ENCODE results near the gene METTL9.

- TF ChIP-seq POLR2AphosphoS5 (IDR thresholded peaks at IDR 0.05; ENCODE audit: low read depth) = no peak
- TF ChIP-seq, protein P1, sequence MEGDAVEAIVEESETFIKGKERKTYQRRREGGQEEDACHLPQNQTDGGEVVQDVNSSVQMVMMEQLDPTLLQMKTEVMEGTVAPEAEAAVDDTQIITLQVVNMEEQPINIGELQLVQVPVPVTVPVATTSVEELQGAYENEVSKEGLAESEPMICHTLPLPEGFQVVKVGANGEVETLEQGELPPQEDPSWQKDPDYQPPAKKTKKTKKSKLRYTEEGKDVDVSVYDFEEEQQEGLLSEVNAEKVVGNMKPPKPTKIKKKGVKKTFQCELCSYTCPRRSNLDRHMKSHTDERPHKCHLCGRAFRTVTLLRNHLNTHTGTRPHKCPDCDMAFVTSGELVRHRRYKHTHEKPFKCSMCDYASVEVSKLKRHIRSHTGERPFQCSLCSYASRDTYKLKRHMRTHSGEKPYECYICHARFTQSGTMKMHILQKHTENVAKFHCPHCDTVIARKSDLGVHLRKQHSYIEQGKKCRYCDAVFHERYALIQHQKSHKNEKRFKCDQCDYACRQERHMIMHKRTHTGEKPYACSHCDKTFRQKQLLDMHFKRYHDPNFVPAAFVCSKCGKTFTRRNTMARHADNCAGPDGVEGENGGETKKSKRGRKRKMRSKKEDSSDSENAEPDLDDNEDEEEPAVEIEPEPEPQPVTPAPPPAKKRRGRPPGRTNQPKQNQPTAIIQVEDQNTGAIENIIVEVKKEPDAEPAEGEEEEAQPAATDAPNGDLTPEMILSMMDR (conservative IDR thresholded peaks at IDR 0.05; ENCODE audit: low read depth in 2 of 2) = no peak
- TF ChIP-seq, protein P2, sequence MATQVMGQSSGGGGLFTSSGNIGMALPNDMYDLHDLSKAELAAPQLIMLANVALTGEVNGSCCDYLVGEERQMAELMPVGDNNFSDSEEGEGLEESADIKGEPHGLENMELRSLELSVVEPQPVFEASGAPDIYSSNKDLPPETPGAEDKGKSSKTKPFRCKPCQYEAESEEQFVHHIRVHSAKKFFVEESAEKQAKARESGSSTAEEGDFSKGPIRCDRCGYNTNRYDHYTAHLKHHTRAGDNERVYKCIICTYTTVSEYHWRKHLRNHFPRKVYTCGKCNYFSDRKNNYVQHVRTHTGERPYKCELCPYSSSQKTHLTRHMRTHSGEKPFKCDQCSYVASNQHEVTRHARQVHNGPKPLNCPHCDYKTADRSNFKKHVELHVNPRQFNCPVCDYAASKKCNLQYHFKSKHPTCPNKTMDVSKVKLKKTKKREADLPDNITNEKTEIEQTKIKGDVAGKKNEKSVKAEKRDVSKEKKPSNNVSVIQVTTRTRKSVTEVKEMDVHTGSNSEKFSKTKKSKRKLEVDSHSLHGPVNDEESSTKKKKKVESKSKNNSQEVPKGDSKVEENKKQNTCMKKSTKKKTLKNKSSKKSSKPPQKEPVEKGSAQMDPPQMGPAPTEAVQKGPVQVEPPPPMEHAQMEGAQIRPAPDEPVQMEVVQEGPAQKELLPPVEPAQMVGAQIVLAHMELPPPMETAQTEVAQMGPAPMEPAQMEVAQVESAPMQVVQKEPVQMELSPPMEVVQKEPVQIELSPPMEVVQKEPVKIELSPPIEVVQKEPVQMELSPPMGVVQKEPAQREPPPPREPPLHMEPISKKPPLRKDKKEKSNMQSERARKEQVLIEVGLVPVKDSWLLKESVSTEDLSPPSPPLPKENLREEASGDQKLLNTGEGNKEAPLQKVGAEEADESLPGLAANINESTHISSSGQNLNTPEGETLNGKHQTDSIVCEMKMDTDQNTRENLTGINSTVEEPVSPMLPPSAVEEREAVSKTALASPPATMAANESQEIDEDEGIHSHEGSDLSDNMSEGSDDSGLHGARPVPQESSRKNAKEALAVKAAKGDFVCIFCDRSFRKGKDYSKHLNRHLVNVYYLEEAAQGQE (IDR thresholded peaks at IDR 0.05; ENCODE audit: unreplicated experiment) = no peak
- TF ChIP-seq EZH2 (IDR thresholded peaks at IDR 0.05; ENCODE audit: low read depth, unreplicated experiment) = no peak
- no peak for TF ChIP-seq JUNB (IDR thresholded peaks at IDR 0.05; ENCODE audit: unreplicated experiment)
- no peak for TF ChIP-seq EZH2phosphoT487 (IDR thresholded peaks at IDR 0.05; ENCODE audit: unreplicated experiment)
- TF ChIP-seq, protein P3, sequence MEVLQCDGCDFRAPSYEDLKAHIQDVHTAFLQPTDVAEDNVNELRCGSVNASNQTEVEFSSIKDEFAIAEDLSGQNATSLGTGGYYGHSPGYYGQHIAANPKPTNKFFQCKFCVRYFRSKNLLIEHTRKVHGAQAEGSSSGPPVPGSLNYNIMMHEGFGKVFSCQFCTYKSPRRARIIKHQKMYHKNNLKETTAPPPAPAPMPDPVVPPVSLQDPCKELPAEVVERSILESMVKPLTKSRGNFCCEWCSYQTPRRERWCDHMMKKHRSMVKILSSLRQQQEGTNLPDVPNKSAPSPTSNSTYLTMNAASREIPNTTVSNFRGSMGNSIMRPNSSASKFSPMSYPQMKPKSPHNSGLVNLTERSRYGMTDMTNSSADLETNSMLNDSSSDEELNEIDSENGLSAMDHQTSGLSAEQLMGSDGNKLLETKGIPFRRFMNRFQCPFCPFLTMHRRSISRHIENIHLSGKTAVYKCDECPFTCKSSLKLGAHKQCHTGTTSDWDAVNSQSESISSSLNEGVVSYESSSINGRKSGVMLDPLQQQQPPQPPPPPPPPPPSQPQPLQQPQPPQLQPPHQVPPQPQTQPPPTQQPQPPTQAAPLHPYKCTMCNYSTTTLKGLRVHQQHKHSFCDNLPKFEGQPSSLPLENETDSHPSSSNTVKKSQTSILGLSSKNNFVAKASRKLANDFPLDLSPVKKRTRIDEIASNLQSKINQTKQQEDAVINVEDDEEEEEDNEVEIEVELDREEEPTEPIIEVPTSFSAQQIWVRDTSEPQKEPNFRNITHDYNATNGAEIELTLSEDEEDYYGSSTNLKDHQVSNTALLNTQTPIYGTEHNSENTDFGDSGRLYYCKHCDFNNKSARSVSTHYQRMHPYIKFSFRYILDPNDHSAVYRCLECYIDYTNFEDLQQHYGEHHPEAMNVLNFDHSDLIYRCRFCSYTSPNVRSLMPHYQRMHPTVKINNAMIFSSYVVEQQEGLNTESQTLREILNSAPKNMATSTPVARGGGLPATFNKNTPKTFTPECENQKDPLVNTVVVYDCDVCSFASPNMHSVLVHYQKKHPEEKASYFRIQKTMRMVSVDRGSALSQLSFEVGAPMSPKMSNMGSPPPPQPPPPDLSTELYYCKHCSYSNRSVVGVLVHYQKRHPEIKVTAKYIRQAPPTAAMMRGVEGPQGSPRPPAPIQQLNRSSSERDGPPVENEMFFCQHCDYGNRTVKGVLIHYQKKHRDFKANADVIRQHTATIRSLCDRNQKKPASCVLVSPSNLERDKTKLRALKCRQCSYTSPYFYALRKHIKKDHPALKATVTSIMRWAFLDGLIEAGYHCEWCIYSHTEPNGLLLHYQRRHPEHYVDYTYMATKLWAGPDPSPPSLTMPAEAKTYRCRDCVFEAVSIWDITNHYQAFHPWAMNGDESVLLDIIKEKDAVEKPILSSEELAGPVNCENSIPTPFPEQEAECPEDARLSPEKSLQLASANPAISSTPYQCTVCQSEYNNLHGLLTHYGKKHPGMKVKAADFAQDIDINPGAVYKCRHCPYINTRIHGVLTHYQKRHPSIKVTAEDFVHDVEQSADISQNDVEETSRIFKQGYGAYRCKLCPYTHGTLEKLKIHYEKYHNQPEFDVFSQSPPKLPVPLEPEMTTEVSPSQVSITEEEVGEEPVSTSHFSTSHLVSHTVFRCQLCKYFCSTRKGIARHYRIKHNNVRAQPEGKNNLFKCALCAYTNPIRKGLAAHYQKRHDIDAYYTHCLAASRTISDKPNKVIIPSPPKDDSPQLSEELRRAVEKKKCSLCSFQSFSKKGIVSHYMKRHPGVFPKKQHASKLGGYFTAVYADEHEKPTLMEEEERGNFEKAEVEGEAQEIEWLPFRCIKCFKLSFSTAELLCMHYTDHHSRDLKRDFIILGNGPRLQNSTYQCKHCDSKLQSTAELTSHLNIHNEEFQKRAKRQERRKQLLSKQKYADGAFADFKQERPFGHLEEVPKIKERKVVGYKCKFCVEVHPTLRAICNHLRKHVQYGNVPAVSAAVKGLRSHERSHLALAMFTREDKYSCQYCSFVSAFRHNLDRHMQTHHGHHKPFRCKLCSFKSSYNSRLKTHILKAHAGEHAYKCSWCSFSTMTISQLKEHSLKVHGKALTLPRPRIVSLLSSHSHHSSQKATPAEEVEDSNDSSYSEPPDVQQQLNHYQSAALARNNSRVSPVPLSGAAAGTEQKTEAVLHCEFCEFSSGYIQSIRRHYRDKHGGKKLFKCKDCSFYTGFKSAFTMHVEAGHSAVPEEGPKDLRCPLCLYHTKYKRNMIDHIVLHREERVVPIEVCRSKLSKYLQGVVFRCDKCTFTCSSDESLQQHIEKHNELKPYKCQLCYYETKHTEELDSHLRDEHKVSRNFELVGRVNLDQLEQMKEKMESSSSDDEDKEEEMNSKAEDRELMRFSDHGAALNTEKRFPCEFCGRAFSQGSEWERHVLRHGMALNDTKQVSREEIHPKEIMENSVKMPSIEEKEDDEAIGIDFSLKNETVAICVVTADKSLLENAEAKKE (CRISPR knock-in tag; IDR thresholded peaks at IDR 0.05) = no peak
- TF ChIP-seq, protein P4, sequence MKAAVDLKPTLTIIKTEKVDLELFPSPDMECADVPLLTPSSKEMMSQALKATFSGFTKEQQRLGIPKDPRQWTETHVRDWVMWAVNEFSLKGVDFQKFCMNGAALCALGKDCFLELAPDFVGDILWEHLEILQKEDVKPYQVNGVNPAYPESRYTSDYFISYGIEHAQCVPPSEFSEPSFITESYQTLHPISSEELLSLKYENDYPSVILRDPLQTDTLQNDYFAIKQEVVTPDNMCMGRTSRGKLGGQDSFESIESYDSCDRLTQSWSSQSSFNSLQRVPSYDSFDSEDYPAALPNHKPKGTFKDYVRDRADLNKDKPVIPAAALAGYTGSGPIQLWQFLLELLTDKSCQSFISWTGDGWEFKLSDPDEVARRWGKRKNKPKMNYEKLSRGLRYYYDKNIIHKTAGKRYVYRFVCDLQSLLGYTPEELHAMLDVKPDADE (IDR thresholded peaks at IDR 0.05) = no peak
Measured at GRCh38 chr16:21592191-21592590, 7.2 kb upstream of the METTL9 start.

Data from GM23338 (cell line).